T-helper 2 cell (primary cell): ENCODE results near the gene IL34.

Experiments used
- DNase-seq, 5 experiments: peaks; one replicate each; pipeline versions ENCODE4 v3.0.0 to v3.0.0-alpha.2; 2012 to 2022

The IL34 gene

GRCh38 chr16:70703835-70704381 is 57.5 kb downstream of the IL34 start:
- no peak for DNase-seq

GRCh38 chr16:70704586-70704985 is 58.2 kb downstream of the IL34 start:
- no peak for DNase-seq

- no peak for DNase-seq
Measured at GRCh38 chr16:70705056-70705455, 58.7 kb downstream of the IL34 start.

GRCh38 chr16:70706948-70707465 is 60.6 kb downstream of the IL34 start:
- DNase-seq, result no peak

- no peak for DNase-seq
Measured at GRCh38 chr16:70708366-70709246, 62.2 kb downstream of the IL34 start.

GRCh38 chr16:70709457-70709856 is 63.1 kb downstream of the IL34 start:
- no peak for DNase-seq

- no peak for DNase-seq
Measured at GRCh38 chr16:70709942-70710341, 63.6 kb downstream of the IL34 start.
